ENCODE results near the gene ACKR3. TPM values are rescaled to one million over a fixed set of nuclear protein-coding genes. Genes with fewer than 3 reads are reported as not detected.

ACKR3 gene
- total and polyA plus RNA-seq, 2 experiments from 2014 or later = 1.0 to 3.0 TPM

GRCh38 chr2:236608188-236608525 is 38.5 kb downstream of the ACKR3 start:
- TF ChIP-seq JUNB (IDR thresholded peaks at IDR 0.05; ENCODE audit: unreplicated experiment) (no peak), POLR2AphosphoS5 (IDR thresholded peaks at IDR 0.05; ENCODE audit: low read depth) (no peak), ZNF114 (CRISPR knock-in tag; IDR thresholded peaks at IDR 0.05) (no peak), ZNF331 (CRISPR knock-in tag; IDR thresholded peaks at IDR 0.05; ENCODE audit: low read depth) (no peak), STAT1 (IDR thresholded peaks at IDR 0.05; ENCODE audit: unreplicated experiment) (no peak), NANOG (IDR thresholded peaks at IDR 0.05; ENCODE audit: borderline replicate concordance) (no peak), CREB1 (CRISPR knock-in tag; IDR thresholded peaks at IDR 0.05; ENCODE audit: low read depth) (no peak), EZH2 (IDR thresholded peaks at IDR 0.05; ENCODE audit: low read depth, unreplicated experiment) (no peak), EZH2phosphoT487 (IDR thresholded peaks at IDR 0.05; ENCODE audit: unreplicated experiment) (no peak), CTCF (conservative IDR thresholded peaks at IDR 0.05; ENCODE audit: low read depth in 2 of 2) (no peak)
- TF ChIP-seq, protein P1, sequence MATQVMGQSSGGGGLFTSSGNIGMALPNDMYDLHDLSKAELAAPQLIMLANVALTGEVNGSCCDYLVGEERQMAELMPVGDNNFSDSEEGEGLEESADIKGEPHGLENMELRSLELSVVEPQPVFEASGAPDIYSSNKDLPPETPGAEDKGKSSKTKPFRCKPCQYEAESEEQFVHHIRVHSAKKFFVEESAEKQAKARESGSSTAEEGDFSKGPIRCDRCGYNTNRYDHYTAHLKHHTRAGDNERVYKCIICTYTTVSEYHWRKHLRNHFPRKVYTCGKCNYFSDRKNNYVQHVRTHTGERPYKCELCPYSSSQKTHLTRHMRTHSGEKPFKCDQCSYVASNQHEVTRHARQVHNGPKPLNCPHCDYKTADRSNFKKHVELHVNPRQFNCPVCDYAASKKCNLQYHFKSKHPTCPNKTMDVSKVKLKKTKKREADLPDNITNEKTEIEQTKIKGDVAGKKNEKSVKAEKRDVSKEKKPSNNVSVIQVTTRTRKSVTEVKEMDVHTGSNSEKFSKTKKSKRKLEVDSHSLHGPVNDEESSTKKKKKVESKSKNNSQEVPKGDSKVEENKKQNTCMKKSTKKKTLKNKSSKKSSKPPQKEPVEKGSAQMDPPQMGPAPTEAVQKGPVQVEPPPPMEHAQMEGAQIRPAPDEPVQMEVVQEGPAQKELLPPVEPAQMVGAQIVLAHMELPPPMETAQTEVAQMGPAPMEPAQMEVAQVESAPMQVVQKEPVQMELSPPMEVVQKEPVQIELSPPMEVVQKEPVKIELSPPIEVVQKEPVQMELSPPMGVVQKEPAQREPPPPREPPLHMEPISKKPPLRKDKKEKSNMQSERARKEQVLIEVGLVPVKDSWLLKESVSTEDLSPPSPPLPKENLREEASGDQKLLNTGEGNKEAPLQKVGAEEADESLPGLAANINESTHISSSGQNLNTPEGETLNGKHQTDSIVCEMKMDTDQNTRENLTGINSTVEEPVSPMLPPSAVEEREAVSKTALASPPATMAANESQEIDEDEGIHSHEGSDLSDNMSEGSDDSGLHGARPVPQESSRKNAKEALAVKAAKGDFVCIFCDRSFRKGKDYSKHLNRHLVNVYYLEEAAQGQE (IDR thresholded peaks at IDR 0.05; ENCODE audit: unreplicated experiment) = no peak
- TF ChIP-seq, protein P2, sequence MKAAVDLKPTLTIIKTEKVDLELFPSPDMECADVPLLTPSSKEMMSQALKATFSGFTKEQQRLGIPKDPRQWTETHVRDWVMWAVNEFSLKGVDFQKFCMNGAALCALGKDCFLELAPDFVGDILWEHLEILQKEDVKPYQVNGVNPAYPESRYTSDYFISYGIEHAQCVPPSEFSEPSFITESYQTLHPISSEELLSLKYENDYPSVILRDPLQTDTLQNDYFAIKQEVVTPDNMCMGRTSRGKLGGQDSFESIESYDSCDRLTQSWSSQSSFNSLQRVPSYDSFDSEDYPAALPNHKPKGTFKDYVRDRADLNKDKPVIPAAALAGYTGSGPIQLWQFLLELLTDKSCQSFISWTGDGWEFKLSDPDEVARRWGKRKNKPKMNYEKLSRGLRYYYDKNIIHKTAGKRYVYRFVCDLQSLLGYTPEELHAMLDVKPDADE (IDR thresholded peaks at IDR 0.05) = no peak
- TF ChIP-seq, protein P3, sequence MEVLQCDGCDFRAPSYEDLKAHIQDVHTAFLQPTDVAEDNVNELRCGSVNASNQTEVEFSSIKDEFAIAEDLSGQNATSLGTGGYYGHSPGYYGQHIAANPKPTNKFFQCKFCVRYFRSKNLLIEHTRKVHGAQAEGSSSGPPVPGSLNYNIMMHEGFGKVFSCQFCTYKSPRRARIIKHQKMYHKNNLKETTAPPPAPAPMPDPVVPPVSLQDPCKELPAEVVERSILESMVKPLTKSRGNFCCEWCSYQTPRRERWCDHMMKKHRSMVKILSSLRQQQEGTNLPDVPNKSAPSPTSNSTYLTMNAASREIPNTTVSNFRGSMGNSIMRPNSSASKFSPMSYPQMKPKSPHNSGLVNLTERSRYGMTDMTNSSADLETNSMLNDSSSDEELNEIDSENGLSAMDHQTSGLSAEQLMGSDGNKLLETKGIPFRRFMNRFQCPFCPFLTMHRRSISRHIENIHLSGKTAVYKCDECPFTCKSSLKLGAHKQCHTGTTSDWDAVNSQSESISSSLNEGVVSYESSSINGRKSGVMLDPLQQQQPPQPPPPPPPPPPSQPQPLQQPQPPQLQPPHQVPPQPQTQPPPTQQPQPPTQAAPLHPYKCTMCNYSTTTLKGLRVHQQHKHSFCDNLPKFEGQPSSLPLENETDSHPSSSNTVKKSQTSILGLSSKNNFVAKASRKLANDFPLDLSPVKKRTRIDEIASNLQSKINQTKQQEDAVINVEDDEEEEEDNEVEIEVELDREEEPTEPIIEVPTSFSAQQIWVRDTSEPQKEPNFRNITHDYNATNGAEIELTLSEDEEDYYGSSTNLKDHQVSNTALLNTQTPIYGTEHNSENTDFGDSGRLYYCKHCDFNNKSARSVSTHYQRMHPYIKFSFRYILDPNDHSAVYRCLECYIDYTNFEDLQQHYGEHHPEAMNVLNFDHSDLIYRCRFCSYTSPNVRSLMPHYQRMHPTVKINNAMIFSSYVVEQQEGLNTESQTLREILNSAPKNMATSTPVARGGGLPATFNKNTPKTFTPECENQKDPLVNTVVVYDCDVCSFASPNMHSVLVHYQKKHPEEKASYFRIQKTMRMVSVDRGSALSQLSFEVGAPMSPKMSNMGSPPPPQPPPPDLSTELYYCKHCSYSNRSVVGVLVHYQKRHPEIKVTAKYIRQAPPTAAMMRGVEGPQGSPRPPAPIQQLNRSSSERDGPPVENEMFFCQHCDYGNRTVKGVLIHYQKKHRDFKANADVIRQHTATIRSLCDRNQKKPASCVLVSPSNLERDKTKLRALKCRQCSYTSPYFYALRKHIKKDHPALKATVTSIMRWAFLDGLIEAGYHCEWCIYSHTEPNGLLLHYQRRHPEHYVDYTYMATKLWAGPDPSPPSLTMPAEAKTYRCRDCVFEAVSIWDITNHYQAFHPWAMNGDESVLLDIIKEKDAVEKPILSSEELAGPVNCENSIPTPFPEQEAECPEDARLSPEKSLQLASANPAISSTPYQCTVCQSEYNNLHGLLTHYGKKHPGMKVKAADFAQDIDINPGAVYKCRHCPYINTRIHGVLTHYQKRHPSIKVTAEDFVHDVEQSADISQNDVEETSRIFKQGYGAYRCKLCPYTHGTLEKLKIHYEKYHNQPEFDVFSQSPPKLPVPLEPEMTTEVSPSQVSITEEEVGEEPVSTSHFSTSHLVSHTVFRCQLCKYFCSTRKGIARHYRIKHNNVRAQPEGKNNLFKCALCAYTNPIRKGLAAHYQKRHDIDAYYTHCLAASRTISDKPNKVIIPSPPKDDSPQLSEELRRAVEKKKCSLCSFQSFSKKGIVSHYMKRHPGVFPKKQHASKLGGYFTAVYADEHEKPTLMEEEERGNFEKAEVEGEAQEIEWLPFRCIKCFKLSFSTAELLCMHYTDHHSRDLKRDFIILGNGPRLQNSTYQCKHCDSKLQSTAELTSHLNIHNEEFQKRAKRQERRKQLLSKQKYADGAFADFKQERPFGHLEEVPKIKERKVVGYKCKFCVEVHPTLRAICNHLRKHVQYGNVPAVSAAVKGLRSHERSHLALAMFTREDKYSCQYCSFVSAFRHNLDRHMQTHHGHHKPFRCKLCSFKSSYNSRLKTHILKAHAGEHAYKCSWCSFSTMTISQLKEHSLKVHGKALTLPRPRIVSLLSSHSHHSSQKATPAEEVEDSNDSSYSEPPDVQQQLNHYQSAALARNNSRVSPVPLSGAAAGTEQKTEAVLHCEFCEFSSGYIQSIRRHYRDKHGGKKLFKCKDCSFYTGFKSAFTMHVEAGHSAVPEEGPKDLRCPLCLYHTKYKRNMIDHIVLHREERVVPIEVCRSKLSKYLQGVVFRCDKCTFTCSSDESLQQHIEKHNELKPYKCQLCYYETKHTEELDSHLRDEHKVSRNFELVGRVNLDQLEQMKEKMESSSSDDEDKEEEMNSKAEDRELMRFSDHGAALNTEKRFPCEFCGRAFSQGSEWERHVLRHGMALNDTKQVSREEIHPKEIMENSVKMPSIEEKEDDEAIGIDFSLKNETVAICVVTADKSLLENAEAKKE (CRISPR knock-in tag; IDR thresholded peaks at IDR 0.05) = no peak
- H3K4me1 ChIP-seq (ENCODE audit: insufficient read depth) = no peaks in the 10 kb centered on the region
- DNase-seq (ENCODE audit: low spot score) = no peak
- Mint-ChIP-seq H3K4me3 (no peak overlapping the region), H3K36me3 (ENCODE audit: low read depth) (no peaks in the 10 kb centered on the region), H3K27ac (no peak overlapping the region), H3K27me3 (ENCODE audit: insufficient read depth, low read depth, poor library complexity) (peaks cover 5% of the 10 kb centered on the region), H3K9me3 (no peaks in the 10 kb centered on the region; the same call in 2 of the 3 replicates), H3K4me1 (peaks cover 2% of the 10 kb centered on the region; the same call in 2 of the 3 replicates)
- H3K79me2 ChIP-seq (replicated peaks; ENCODE audit: insufficient read depth) = no peaks in the 10 kb centered on the region
- no peaks in the 10 kb centered on the region for H3K9me2 ChIP-seq (ENCODE audit: insufficient read depth)
- H3F3A ChIP-seq (replicated peaks; ENCODE audit: low read depth) = no peaks in the 10 kb centered on the region
- ATAC-seq = no peak
- H3K27me3 ChIP-seq (ENCODE audit: insufficient read depth) = no peaks in the 10 kb centered on the region
- H2AFZ ChIP-seq = no peak overlapping the region
- no peaks in the 10 kb centered on the region for H4K20me1 ChIP-seq (replicated peaks; ENCODE audit: insufficient read depth)
- H3K4me2 ChIP-seq = no peak overlapping the region
- H3K4me3 ChIP-seq = no peak overlapping the region
- no peak overlapping the region for H3K27ac ChIP-seq (ENCODE audit: low read depth)
- no peaks in the 10 kb centered on the region for H3K36me3 ChIP-seq (ENCODE audit: insufficient read depth)

Data from GM23338 (cell line).